Fibroblast of mammary gland (primary cell): Measurements from ENCODE around the gene BCO1.

Experiments used
- DNase-seq: peaks from one replicate; pipeline ENCODE4 v3.0.0-alpha.2; 2010; ENCODE audit warnings: low read depth
- H3K4me3 ChIP-seq: 2 replicates; pipeline ENCODE4 v1.5.1; 2011; ENCODE audit warnings: low read depth, mild to moderate bottlenecking, low read length, moderate library complexity; ENCODE audit not compliant: control insufficient read depth
- CTCF ChIP-seq: conservative IDR thresholded peaks from 2 replicates; pipeline ENCODE4 v1.5.1; 2011; ENCODE audit warnings: low read depth, low read length, inconsistent platforms; ENCODE audit not compliant: control insufficient read depth, insufficient read depth

BCO1 gene

GRCh38 chr16:81335669-81336068 is 97.2 kb downstream of the BCO1 start:
- H3K4me3 ChIP-seq: no peak overlapping the region
- TF ChIP-seq CTCF: no peak
- DNase-seq: peak; percentile 19

- TF ChIP-seq CTCF: no peak
- peak; percentile 54 for DNase-seq
- no peak overlapping the region for H3K4me3 ChIP-seq
Observed at GRCh38 chr16:81337097-81337496, 98.6 kb downstream of the BCO1 start.
